ENCODE results near the gene GABBR2. TPM values are rescaled to one million over a fixed set of nuclear protein-coding genes. Genes with fewer than 3 reads are reported as not detected.

GABBR2 gene
- total RNA-seq, 1 experiment from 2014 or later = 0.23 TPM

- Histone ChIP-seq H3K27me3 (replicated peaks; ENCODE audit: control insufficient read depth, insufficient read depth, low read length) (no peaks in the 10 kb centered on the region; the same call in 1 of the 2 replicates), H3K4me3 (ENCODE audit: low read depth, low read length) (no peak overlapping the region), H3K36me3 (ENCODE audit: control insufficient read depth, insufficient read depth, low read length) (no peaks in the 10 kb centered on the region), H3K4me1 (no peaks in the 10 kb centered on the region), H3K9me3 (peaks cover 8% of the 10 kb centered on the region; the same call in 1 of the 2 replicates)
- TF ChIP-seq CTCF (IDR thresholded peaks at IDR 0.05; ENCODE audit: insufficient read depth in 1 of 2, low read depth in 1 of 2, low read length in 1 of 2, severe bottlenecking in 1 of 2, unreplicated experiment in 1 of 2) = no peak
- no peak for DNase-seq
- Mint-ChIP-seq H3K9me3 (ENCODE audit: unreplicated experiment) (peaks cover 14% of the 10 kb centered on the region), H3K4me1 (ENCODE audit: low read depth, unreplicated experiment) (no peaks in the 10 kb centered on the region), H3K36me3 (ENCODE audit: insufficient read depth, unreplicated experiment) (no peaks in the 10 kb centered on the region), H3K4me3 (ENCODE audit: unreplicated experiment) (no peak overlapping the region), H3K27me3 (ENCODE audit: insufficient read depth, unreplicated experiment) (peaks cover 2% of the 10 kb centered on the region), H3K27ac (ENCODE audit: unreplicated experiment) (no peak overlapping the region)
- no TSS peak for BruUV-seq (replicated peaks)
- intact Hi-C loops (cut with micrococcal nuclease; ENCODE audit: unreplicated experiment) = no loop called here
- CTCF ChIA-PET = no interaction called here
- POLR2A ChIA-PET = no interaction called here
These were observed 346.0 kb downstream of the GABBR2 start for GRCh38 chr9:98362624-98363252.

- Mint-ChIP-seq H3K9me3 (ENCODE audit: unreplicated experiment) (peaks cover 14% of the 10 kb centered on the region), H3K27me3 (ENCODE audit: insufficient read depth, unreplicated experiment) (peaks cover 2% of the 10 kb centered on the region), H3K36me3 (ENCODE audit: insufficient read depth, unreplicated experiment) (no peaks in the 10 kb centered on the region), H3K27ac (ENCODE audit: unreplicated experiment) (no peak overlapping the region), H3K4me1 (ENCODE audit: low read depth, unreplicated experiment) (no peaks in the 10 kb centered on the region), H3K4me3 (ENCODE audit: unreplicated experiment) (no peak overlapping the region)
- ChIA-PET CTCF (no interaction called here), POLR2A (no interaction called here)
- intact Hi-C loops (cut with micrococcal nuclease; ENCODE audit: unreplicated experiment) = no loop called here
- Histone ChIP-seq H3K4me1 (no peaks in the 10 kb centered on the region), H3K4me3 (ENCODE audit: low read depth, low read length) (no peak overlapping the region), H3K9me3 (peaks cover 8% of the 10 kb centered on the region; the same call in 1 of the 2 replicates), H3K36me3 (ENCODE audit: control insufficient read depth, insufficient read depth, low read length) (no peaks in the 10 kb centered on the region), H3K27me3 (replicated peaks; ENCODE audit: control insufficient read depth, insufficient read depth, low read length) (no peaks in the 10 kb centered on the region; the same call in 1 of the 2 replicates)
- TF ChIP-seq CTCF (IDR thresholded peaks at IDR 0.05; ENCODE audit: insufficient read depth in 1 of 2, low read depth in 1 of 2, low read length in 1 of 2, severe bottlenecking in 1 of 2, unreplicated experiment in 1 of 2) = no peak
- BruUV-seq (replicated peaks) = no TSS peak
- no peak for DNase-seq
These were observed 347.1 kb downstream of the GABBR2 start for GRCh38 chr9:98361645-98362044.

GRCh38 chr9:98360176-98360708 lies 348.5 kb downstream of the GABBR2 start:
- POLR2A ChIA-PET = no interaction called here
- no peaks in the 10 kb centered on the region for H3K4me1 ChIP-seq
- no peak overlapping the region for H3K4me3 ChIP-seq (ENCODE audit: low read depth, low read length)
- DNase-seq = no peak
- H3K27me3 Mint-ChIP-seq (ENCODE audit: insufficient read depth, unreplicated experiment) = peaks cover 2% of the 10 kb centered on the region
- H3K36me3 ChIP-seq (ENCODE audit: control insufficient read depth, insufficient read depth, low read length) = no peaks in the 10 kb centered on the region
- no peak overlapping the region for H3K27ac Mint-ChIP-seq (ENCODE audit: unreplicated experiment)
- H3K27me3 ChIP-seq (replicated peaks; ENCODE audit: control insufficient read depth, insufficient read depth, low read length) = no peaks in the 10 kb centered on the region; the same call in 1 of the 2 replicates
- CTCF ChIA-PET = no interaction called here
- BruUV-seq (replicated peaks) = no TSS peak
- intact Hi-C loops (cut with micrococcal nuclease; ENCODE audit: unreplicated experiment) = no loop called here
- H3K36me3 Mint-ChIP-seq (ENCODE audit: insufficient read depth, unreplicated experiment) = no peaks in the 10 kb centered on the region
- peaks cover 7% of the 10 kb centered on the region for H3K9me3 Mint-ChIP-seq (ENCODE audit: unreplicated experiment)
- H3K4me1 Mint-ChIP-seq (ENCODE audit: low read depth, unreplicated experiment) = no peaks in the 10 kb centered on the region
- H3K9me3 ChIP-seq = peaks cover 5% of the 10 kb centered on the region; the same call in 1 of the 2 replicates
- no peak for TF ChIP-seq CTCF (IDR thresholded peaks at IDR 0.05; ENCODE audit: insufficient read depth in 1 of 2, low read depth in 1 of 2, low read length in 1 of 2, severe bottlenecking in 1 of 2, unreplicated experiment in 1 of 2)
- no peak overlapping the region for H3K4me3 Mint-ChIP-seq (ENCODE audit: unreplicated experiment)

Measured in Caco-2 (cell line).